Left lung (tissue), 10 donors: ENCODE data around the gene FARP1. TPM values are rescaled to one million over a fixed set of nuclear protein-coding genes. Genes with fewer than 3 reads are reported as not detected.

Source experiments
- ATAC-seq: fragments of 200-7000 bp; cut with Tn5 transposase; one replicate; pipeline ENCODE4 v1.9.1; 2020; ENCODE audit warnings: moderate library complexity
- DNase-seq, 4 donors: peaks; one replicate each; pipeline ENCODE4 v3.0.0-alpha.2; 2013 to 2020
- H3K27ac ChIP-seq, 2 donors: fragments of 200-600 bp; sonication (generic) in 1 of 2; one replicate each; pipeline versions ENCODE4 v1.5.0 to v1.8.0; 2020 to 2021
- H3K27me3 ChIP-seq, 2 donors: fragments of 200-600 bp; sonication (generic) in 1 of 2; one replicate each; pipeline versions ENCODE4 v1.5.0 to v1.8.0; 2020 to 2021
- H3K36me3 ChIP-seq, 2 donors: fragments of 200-600 bp; sonication (generic) in 1 of 2; one replicate each; pipeline versions ENCODE4 v1.5.0 to v1.8.0; 2020 to 2021
- H3K4me1 ChIP-seq, 2 donors: fragments of 200-600 bp; one replicate each; pipeline ENCODE4 v1.8.0; 2021
- H3K4me3 ChIP-seq, 2 donors: fragments of 200-600 bp; sonication (generic) in 1 of 2; one replicate each; pipeline versions ENCODE4 v1.5.0 to v1.8.0; 2020 to 2021; ENCODE audit warnings: mild to moderate bottlenecking in 1 of 2
- H3K9me3 ChIP-seq, 2 donors: fragments of 200-600 bp; sonication (generic) in 1 of 2; one replicate each; pipeline versions ENCODE4 v1.5.0 to v1.8.0; 2020 to 2021
- intact Hi-C, 2 donors: fragments of 100-400 bp; cut with DNase I; formaldehyde crosslinking; loops; one replicate each; pipeline versions ENCODE4 v1.11.2 to v1.14.2; 2022
- polyA plus RNA-seq, 6 donors: library from polyadenylated mRNA; unstranded; fragments of 120-200 nt; gene quantifications; one replicate each; pipeline ENCODE4 v1.2.1, GENCODE V29; 2013; ENCODE audit not compliant: insufficient read length in 6 of 6
- total RNA-seq, 2 donors: library from RNA; stranded (reverse); fragmentation: NEBNext Ultra II Directional; extraction: Animal tissue kit (Norgen Biotek cat#: 25700); gene quantifications; one replicate each; pipeline ENCODE4 v1.2.1, GENCODE V29; 2021
- TF ChIP-seq, protein P1 (sequence below), 2 donors: fragments of 200-600 bp; sonication (generic) in 1 of 2; IDR thresholded peaks; one replicate each; pipeline versions ENCODE4 v1.5.0 to v1.8.0; 2021; ENCODE audit warnings: antibody characterized with exemption in 2 of 2
- donor health status: DM: no; HTN: yes; CAD: no.
- donor health status: DM: no; HTN: no; CAD: no.

FARP1 gene
- total and polyA plus RNA-seq, 8 donors = 78.9 to 142 (median 132) TPM

GRCh38 chr13:98280176-98280510 is 137.2 kb downstream of the FARP1 start:
- intact Hi-C loops = no loop called here
- no peaks in the 10 kb centered on the region for H3K9me3 ChIP-seq
- H3K27me3 ChIP-seq = no peaks in the 10 kb centered on the region
- H3K4me3 ChIP-seq = no peak overlapping the region
- no peak for DNase-seq
- no peak overlapping the region for H3K27ac ChIP-seq
- H3K4me1 ChIP-seq = no peaks in the 10 kb centered on the region
- H3K36me3 ChIP-seq = no peaks in the 10 kb centered on the region
- no peak for ATAC-seq
- TF ChIP-seq, protein P1, sequence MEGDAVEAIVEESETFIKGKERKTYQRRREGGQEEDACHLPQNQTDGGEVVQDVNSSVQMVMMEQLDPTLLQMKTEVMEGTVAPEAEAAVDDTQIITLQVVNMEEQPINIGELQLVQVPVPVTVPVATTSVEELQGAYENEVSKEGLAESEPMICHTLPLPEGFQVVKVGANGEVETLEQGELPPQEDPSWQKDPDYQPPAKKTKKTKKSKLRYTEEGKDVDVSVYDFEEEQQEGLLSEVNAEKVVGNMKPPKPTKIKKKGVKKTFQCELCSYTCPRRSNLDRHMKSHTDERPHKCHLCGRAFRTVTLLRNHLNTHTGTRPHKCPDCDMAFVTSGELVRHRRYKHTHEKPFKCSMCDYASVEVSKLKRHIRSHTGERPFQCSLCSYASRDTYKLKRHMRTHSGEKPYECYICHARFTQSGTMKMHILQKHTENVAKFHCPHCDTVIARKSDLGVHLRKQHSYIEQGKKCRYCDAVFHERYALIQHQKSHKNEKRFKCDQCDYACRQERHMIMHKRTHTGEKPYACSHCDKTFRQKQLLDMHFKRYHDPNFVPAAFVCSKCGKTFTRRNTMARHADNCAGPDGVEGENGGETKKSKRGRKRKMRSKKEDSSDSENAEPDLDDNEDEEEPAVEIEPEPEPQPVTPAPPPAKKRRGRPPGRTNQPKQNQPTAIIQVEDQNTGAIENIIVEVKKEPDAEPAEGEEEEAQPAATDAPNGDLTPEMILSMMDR (IDR thresholded peaks at IDR 0.05) = no peak

DNA sequence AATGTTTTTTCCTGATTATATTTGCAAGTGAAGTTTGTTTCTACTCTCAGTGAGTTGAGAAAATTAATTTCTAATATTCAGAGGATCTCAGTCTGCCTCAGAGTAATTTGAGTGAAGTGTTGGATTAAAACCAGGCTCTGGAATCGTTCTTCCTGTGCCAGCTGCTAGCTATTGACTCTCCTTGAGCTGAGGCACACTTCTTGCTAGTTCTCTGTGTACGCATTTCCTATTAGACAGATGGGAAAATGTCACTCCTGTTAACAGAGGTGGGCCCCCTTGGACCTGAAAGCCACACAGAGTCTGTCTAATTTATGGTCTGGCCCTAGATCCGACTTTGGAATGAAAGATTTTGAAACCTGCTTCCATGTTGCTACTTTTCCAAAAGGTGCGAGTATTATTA is 141.8 kb downstream of the FARP1 start:
- H3K4me1 ChIP-seq = no peaks in the 10 kb centered on the region
- intact Hi-C loops = no loop called here
- no peak overlapping the region for H3K27ac ChIP-seq
- no peak for ATAC-seq
- H3K9me3 ChIP-seq = no peaks in the 10 kb centered on the region
- no peak for DNase-seq
- no peaks in the 10 kb centered on the region for H3K36me3 ChIP-seq
- no peaks in the 10 kb centered on the region for H3K27me3 ChIP-seq
- H3K4me3 ChIP-seq = no peak overlapping the region
- TF ChIP-seq, protein P1 (IDR thresholded peaks at IDR 0.05) = no peak

DNA sequence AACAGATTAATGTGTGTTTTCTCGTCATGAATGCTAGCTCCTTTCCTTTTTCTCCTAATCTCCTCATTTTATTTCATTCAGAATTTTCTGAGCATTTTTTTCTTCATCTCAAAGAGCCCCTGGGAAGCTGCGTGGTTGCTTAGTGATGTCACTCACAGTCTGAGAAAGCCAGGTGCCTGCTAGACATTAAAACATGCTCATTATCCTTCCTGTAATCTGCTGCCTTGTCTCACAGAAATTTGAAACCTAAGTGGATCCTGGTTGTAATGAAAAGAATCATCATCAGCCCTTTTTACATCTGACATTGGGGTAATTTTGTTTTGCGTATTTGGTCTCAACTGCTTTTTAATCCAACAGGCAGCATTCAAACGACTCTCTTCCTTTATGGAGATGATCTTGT is 142.4 kb downstream of the FARP1 start:
- intact Hi-C loops = no loop called here
- no peak overlapping the region for H3K27ac ChIP-seq
- H3K4me1 ChIP-seq = no peaks in the 10 kb centered on the region
- H3K36me3 ChIP-seq = no peaks in the 10 kb centered on the region
- no peak for ATAC-seq
- no peaks in the 10 kb centered on the region for H3K9me3 ChIP-seq
- TF ChIP-seq, protein P1 (IDR thresholded peaks at IDR 0.05) = no peak
- H3K4me3 ChIP-seq = no peak overlapping the region
- H3K27me3 ChIP-seq = no peaks in the 10 kb centered on the region
- DNase-seq = no peak

DNA sequence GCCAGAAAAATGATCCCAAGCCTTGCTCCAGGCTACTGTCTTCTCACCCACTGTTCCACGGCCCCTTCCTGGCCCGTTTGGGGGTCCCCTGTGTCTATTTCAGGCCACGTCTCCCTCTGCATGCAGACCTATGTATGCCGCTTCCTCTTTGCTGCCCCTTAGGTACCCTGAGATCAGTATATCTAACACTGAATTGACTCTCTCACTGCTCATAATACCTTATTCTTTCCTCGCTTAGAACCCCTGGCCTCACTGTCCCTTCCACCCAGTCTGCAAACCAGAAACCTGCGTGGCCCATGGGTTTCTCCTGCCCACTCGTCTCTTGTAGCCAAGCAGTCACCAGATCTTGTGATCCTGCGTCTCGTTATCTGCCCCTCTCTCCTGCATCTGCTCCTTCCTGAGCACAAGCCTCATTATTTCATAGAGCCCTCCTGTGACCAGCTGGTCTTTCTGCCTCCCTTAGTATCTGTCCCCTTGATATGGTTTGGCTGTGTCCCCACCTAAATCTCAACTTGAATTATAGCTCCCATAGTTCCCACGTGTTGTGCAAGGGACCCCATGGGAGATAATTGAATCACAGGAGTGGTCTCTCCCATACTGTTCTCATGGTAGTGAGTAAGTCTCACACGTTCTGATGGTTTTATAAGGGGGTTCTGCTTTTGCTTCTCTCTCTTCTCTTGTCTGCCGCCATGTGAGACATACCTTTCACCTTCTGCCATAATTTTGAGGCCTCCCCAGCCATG is 143.1 kb downstream of the FARP1 start:
- no peak overlapping the region for H3K4me3 ChIP-seq
- no peak overlapping the region for H3K27ac ChIP-seq
- TF ChIP-seq, protein P1 (IDR thresholded peaks at IDR 0.05) = no peak
- H3K4me1 ChIP-seq = no peaks in the 10 kb centered on the region
- intact Hi-C loops = no loop called here
- DNase-seq (no peak), ATAC-seq (no peak)
- H3K36me3 ChIP-seq = no peaks in the 10 kb centered on the region
- H3K27me3 ChIP-seq = no peaks in the 10 kb centered on the region
- no peaks in the 10 kb centered on the region for H3K9me3 ChIP-seq

- Histone ChIP-seq H3K4me1 (no peaks in the 10 kb centered on the region), H3K36me3 (no peaks in the 10 kb centered on the region), H3K4me3 (no peak overlapping the region), H3K9me3 (no peaks in the 10 kb centered on the region), H3K27me3 (no peaks in the 10 kb centered on the region), H3K27ac (no peak overlapping the region)
- TF ChIP-seq, protein P1 (IDR thresholded peaks at IDR 0.05) = no peak
- ATAC-seq (no peak), DNase-seq (no peak)
- intact Hi-C loops = no loop called here
These were observed 143.9 kb downstream of the FARP1 start for GRCh38 chr13:98286799-98287198.
